Natural killer cell (primary cell): ENCODE measurements around the gene KREMEN1. TPM values are rescaled to one million over a fixed set of nuclear protein-coding genes. Genes with fewer than 3 reads are reported as not detected.

Experiments
- ATAC-seq, 3 donors: fragments of 150-1000 bp in 2 of 3; fragments of 200-7000 bp in 1 of 3; cut with Tn5 transposase; 1 replicate in 1 of 3; 2 replicates in 2 of 3; pipeline ENCODE4 v1.10.0; 2021; ENCODE audit warnings: mild to moderate bottlenecking in 2 of 3, moderate library complexity in 2 of 3
- DNase-seq, 2 donors: peaks; one replicate each; pipeline versions ENCODE4 v3.0.0 to v3.0.0-alpha.2; 2013 to 2021; ENCODE audit warnings: mixed read lengths in 1 of 2
- H3K27ac ChIP-seq: one replicate; pipeline ENCODE4 v1.5.1; 2013; ENCODE audit warnings: mild to moderate bottlenecking, low read length
- H3K27me3 ChIP-seq: one replicate; pipeline ENCODE4 v1.6.1; 2013; ENCODE audit warnings: low read length; ENCODE audit not compliant: control insufficient read depth, insufficient read depth
- H3K36me3 ChIP-seq: one replicate; pipeline ENCODE4 v1.6.1; 2013; ENCODE audit warnings: low read length; ENCODE audit not compliant: control insufficient read depth, insufficient read depth
- H3K4me1 ChIP-seq: one replicate; pipeline ENCODE4 v1.6.1; 2013; ENCODE audit warnings: low read length; ENCODE audit not compliant: control insufficient read depth, insufficient read depth
- H3K4me3 ChIP-seq: one replicate; pipeline ENCODE4 v1.5.1; 2013; ENCODE audit warnings: low read length
- H3K9me3 ChIP-seq: one replicate; pipeline ENCODE4 v1.6.1; 2013; ENCODE audit warnings: low read length; ENCODE audit not compliant: control insufficient read depth, insufficient read depth
- H3K27ac Mint-ChIP-seq, 2 donors: one replicate each; pipeline ENCODE4 v1.8.0; 2022; ENCODE audit warnings: mild to moderate bottlenecking in 2 of 2, mixed read lengths in 2 of 2, moderate library complexity in 1 of 2
- H3K27me3 Mint-ChIP-seq, 2 donors: one replicate each; pipeline ENCODE4 v1.8.0; 2022; ENCODE audit warnings: low read depth in 2 of 2, mixed read lengths in 2 of 2
- H3K36me3 Mint-ChIP-seq: one replicate; pipeline ENCODE4 v1.8.0; 2022; ENCODE audit warnings: mixed read lengths
- H3K4me1 Mint-ChIP-seq, 2 donors: one replicate each; pipeline ENCODE4 v1.8.0; 2022; ENCODE audit warnings: mixed read lengths in 2 of 2
- H3K4me3 Mint-ChIP-seq: one replicate; pipeline ENCODE4 v1.8.0; 2022; ENCODE audit warnings: mild to moderate bottlenecking, moderate library complexity, mixed read lengths
- H3K9me3 Mint-ChIP-seq, 2 donors: one replicate each; pipeline ENCODE4 v1.8.0; 2022; ENCODE audit warnings: mixed read lengths in 2 of 2
- CTCF ChIP-seq: fragments of 200-600 bp; IDR thresholded peaks from one replicate; pipeline ENCODE4 v1.8.0; 2022; ENCODE audit warnings: antibody characterized with exemption
- WGBS: methylation state at CpG from one replicate; pipeline ENCODE4 v1.1.7; 2013; ENCODE audit warnings: missing lambda C conversion rate; ENCODE audit not compliant: insufficient coverage; 5-methylcytosine and 5-hydroxymethylcytosine counted together
- intact Hi-C: fragments of 100-400 bp; cut with micrococcal nuclease; formaldehyde crosslinking; loops from one replicate; pipeline ENCODE4 v1.14.2; 2022
- total RNA-seq, 4 donors: library from RNA; stranded (reverse); fragments of 120-200 nt in 1 of 4; gene quantifications; one replicate each; pipeline versions ENCODE4 v1.2.3 to v1.2.4, GENCODE V29; 2013 to 2022

KREMEN1 gene
- total RNA-seq, 3 donors from 2014 or later (not counting 1 experiment from before 2014, with no cell fraction given): 0.23 TPM; not detected in 2

GRCh38 chr22:29147331-29147899 lies 74.6 kb downstream of the KREMEN1 start:
- H3K4me3 Mint-ChIP-seq: no peak overlapping the region
- Histone ChIP-seq H3K4me1 (no peaks in the 10 kb centered on the region), H3K9me3 (no peaks in the 10 kb centered on the region), H3K4me3 (no peak overlapping the region), H3K36me3 (no peaks in the 10 kb centered on the region), H3K27ac (no peak overlapping the region), H3K27me3 (no peaks in the 10 kb centered on the region)
- no peaks in the 10 kb centered on the region for H3K9me3 Mint-ChIP-seq
- DNase-seq (no peak), ATAC-seq (no peak)
- H3K36me3 Mint-ChIP-seq: no peaks in the 10 kb centered on the region
- intact Hi-C loops: no loop called here
- no peak overlapping the region for H3K27ac Mint-ChIP-seq
- H3K4me1 Mint-ChIP-seq: no peaks in the 10 kb centered on the region
- peaks cover 7 to 8% of the 10 kb centered on the region in 2 donors for H3K27me3 Mint-ChIP-seq
- 87% methylated on average over 9 of the region's 9 CpGs for WGBS
- no peak for TF ChIP-seq CTCF

- ATAC-seq: no peak
- no peaks in the 10 kb centered on the region for H3K27me3 ChIP-seq
- intact Hi-C loops: no loop called here
- no peak for DNase-seq
- Mint-ChIP-seq H3K27ac (no peak overlapping the region), H3K4me3 (no peak overlapping the region), H3K9me3 (no peaks in the 10 kb centered on the region), H3K36me3 (no peaks in the 10 kb centered on the region), H3K4me1 (no peaks in the 10 kb centered on the region), H3K27me3 (peaks cover 11 to 13% of the 10 kb centered on the region in 2 donors)
- no peak for TF ChIP-seq CTCF
- no peak overlapping the region for H3K4me3 ChIP-seq
- H3K4me1 ChIP-seq: no peaks in the 10 kb centered on the region
- H3K9me3 ChIP-seq: no peaks in the 10 kb centered on the region
- H3K36me3 ChIP-seq: no peaks in the 10 kb centered on the region
- WGBS: 78% methylated on average over 6 of the region's 6 CpGs
- no peak overlapping the region for H3K27ac ChIP-seq
Observed at GRCh38 chr22:29148036-29148435, 75.2 kb downstream of the KREMEN1 start.

- TF ChIP-seq CTCF: no peak
- Mint-ChIP-seq H3K4me1 (no peaks in the 10 kb centered on the region), H3K27ac (no peak overlapping the region), H3K4me3 (no peak overlapping the region), H3K36me3 (no peaks in the 10 kb centered on the region), H3K9me3 (no peaks in the 10 kb centered on the region), H3K27me3 (peaks cover 15 to 18% of the 10 kb centered on the region in 2 donors)
- Histone ChIP-seq H3K36me3 (no peaks in the 10 kb centered on the region), H3K9me3 (no peaks in the 10 kb centered on the region), H3K4me1 (no peaks in the 10 kb centered on the region), H3K27ac (no peak overlapping the region), H3K4me3 (no peak overlapping the region), H3K27me3 (no peaks in the 10 kb centered on the region)
- ATAC-seq: no peak
- intact Hi-C loops: no loop called here
- no peak for DNase-seq
- 92% methylated on average over 10 of the region's 10 CpGs for WGBS
Observed at GRCh38 chr22:29148826-29149225, 76.0 kb downstream of the KREMEN1 start.
